Osteoblast (primary cell): Measurements from ENCODE around the gene TSPAN2. TPM values are rescaled to one million over a fixed set of nuclear protein-coding genes. Genes with fewer than 3 reads are reported as not detected.

Source experiments
- DNase-seq: peaks from one replicate; pipeline ENCODE4 v3.0.0; 2011; ENCODE audit warnings: low spot score, mixed read lengths; ENCODE audit not compliant: insufficient read length; ENCODE audit errors: missing footprints
- H2AFZ ChIP-seq: 2 replicates; pipeline ENCODE4 v1.6.0; 2011; ENCODE audit warnings: mild to moderate bottlenecking, low read length
- H3K27ac ChIP-seq: 2 replicates; pipeline ENCODE4 v1.5.1; 2011; ENCODE audit warnings: mild to moderate bottlenecking, low read depth, low read length, moderate library complexity
- H3K27me3 ChIP-seq: 2 replicates; pipeline ENCODE4 v1.6.0; 2012; ENCODE audit warnings: mild to moderate bottlenecking, control low read depth, inconsistent platforms, low read length, moderate library complexity; ENCODE audit not compliant: insufficient read depth
- H3K36me3 ChIP-seq: 2 replicates; pipeline ENCODE4 v1.5.1; 2011; ENCODE audit warnings: mild to moderate bottlenecking, low read length, control low read depth, moderate library complexity; ENCODE audit not compliant: insufficient read depth
- H3K4me1 ChIP-seq: 2 replicates; pipeline ENCODE4 v1.5.1; 2011; ENCODE audit warnings: mild to moderate bottlenecking, low read length, control low read depth, moderate library complexity; ENCODE audit not compliant: insufficient read depth
- H3K4me2 ChIP-seq: 2 replicates; pipeline ENCODE4 v1.6.0; 2011; ENCODE audit warnings: mild to moderate bottlenecking, low read length; ENCODE audit not compliant: insufficient read depth
- H3K4me3 ChIP-seq: fragments of 200-600 bp; sonication (generic); 3 replicates; pipeline ENCODE4 v1.5.1; 2012; ENCODE audit warnings: mild to moderate bottlenecking, low read length, inconsistent platforms; ENCODE audit not compliant: insufficient read depth
- H3K79me2 ChIP-seq: 2 replicates; pipeline ENCODE4 v1.6.0; 2012; ENCODE audit warnings: mild to moderate bottlenecking, low read length, control low read depth, inconsistent platforms; ENCODE audit not compliant: insufficient read depth
- H3K9me3 ChIP-seq: 2 replicates; pipeline ENCODE4 v1.5.1; 2011; ENCODE audit warnings: low read depth, low read length, control low read depth
- H4K20me1 ChIP-seq: 2 replicates; pipeline ENCODE4 v1.6.0; 2012; ENCODE audit warnings: mild to moderate bottlenecking, low read length, control low read depth; ENCODE audit not compliant: insufficient read depth
- total RNA-seq: library from RNA; depleted of rRNA; stranded (reverse); fragments of >200 nt; gene quantifications from 2 replicates; pipeline ENCODE4 v1.2.3, GENCODE V29; 2012
- TF ChIP-seq, protein P1 (sequence below): IDR thresholded peaks from 2 replicates; pipeline ENCODE4 v1.5.1; 2011; ENCODE audit warnings: mild to moderate bottlenecking, low read depth, low read length, moderate library complexity; ENCODE audit errors: extremely low read depth

Gene TSPAN2
- total RNA-seq, 1 donor, result 1.4 TPM

- no peaks in the 10 kb centered on the region for H3K27me3 ChIP-seq
- peaks cover 4% of the 10 kb centered on the region for H3K4me1 ChIP-seq
- no peaks in the 10 kb centered on the region for H3K79me2 ChIP-seq
- H3K27ac ChIP-seq, result no peak overlapping the region
- DNase-seq, result no peak
- no peak overlapping the region for H3K4me2 ChIP-seq
- H3K4me3 ChIP-seq, result no peak overlapping the region
- no peaks in the 10 kb centered on the region for H3K9me3 ChIP-seq
- no peaks in the 10 kb centered on the region for H3K36me3 ChIP-seq
- H4K20me1 ChIP-seq, result no peaks in the 10 kb centered on the region
- TF ChIP-seq, protein P1, sequence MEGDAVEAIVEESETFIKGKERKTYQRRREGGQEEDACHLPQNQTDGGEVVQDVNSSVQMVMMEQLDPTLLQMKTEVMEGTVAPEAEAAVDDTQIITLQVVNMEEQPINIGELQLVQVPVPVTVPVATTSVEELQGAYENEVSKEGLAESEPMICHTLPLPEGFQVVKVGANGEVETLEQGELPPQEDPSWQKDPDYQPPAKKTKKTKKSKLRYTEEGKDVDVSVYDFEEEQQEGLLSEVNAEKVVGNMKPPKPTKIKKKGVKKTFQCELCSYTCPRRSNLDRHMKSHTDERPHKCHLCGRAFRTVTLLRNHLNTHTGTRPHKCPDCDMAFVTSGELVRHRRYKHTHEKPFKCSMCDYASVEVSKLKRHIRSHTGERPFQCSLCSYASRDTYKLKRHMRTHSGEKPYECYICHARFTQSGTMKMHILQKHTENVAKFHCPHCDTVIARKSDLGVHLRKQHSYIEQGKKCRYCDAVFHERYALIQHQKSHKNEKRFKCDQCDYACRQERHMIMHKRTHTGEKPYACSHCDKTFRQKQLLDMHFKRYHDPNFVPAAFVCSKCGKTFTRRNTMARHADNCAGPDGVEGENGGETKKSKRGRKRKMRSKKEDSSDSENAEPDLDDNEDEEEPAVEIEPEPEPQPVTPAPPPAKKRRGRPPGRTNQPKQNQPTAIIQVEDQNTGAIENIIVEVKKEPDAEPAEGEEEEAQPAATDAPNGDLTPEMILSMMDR, result no peak
- no peak overlapping the region for H2AFZ ChIP-seq
These were observed 38.2 kb upstream of the TSPAN2 start for GRCh38 chr1:115127539-115127938.

- no peaks in the 10 kb centered on the region for H4K20me1 ChIP-seq
- H3K36me3 ChIP-seq, result no peaks in the 10 kb centered on the region
- no peaks in the 10 kb centered on the region for H3K79me2 ChIP-seq
- H3K4me3 ChIP-seq, result no peak overlapping the region
- H3K27me3 ChIP-seq, result no peaks in the 10 kb centered on the region
- TF ChIP-seq, protein P1, result no peak
- H3K9me3 ChIP-seq, result peaks cover 3% of the 10 kb centered on the region
- no peak overlapping the region for H3K27ac ChIP-seq
- peaks cover 4% of the 10 kb centered on the region for H3K4me1 ChIP-seq
- no peak overlapping the region for H2AFZ ChIP-seq
- DNase-seq, result no peak
- no peak overlapping the region for H3K4me2 ChIP-seq
These were observed 37.2 kb upstream of the TSPAN2 start for GRCh38 chr1:115126516-115126915.

DNA sequence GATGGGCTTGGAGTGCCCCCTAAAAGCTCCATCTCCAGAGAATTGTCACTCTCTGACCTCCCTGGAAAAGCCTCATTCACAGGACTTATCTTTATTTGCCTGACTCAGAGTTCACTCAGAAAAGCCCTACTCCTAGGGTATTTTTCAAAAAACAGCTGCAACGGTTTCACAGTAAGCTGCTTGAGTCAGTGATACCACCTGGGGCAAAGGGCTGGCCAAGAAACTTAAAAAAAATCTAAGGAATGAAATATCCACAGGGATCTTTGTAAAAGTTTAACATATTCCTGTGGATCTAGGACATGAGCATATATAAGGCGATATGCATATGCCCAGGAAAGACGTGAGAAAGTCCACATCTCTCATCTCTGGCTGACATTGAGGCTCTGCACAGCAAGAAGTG lies 33.8 kb upstream of the TSPAN2 start:
- Histone ChIP-seq H2AFZ (no peak overlapping the region), H3K36me3 (no peaks in the 10 kb centered on the region), H3K4me2 (no peak overlapping the region), H3K27me3 (no peaks in the 10 kb centered on the region), H3K79me2 (no peaks in the 10 kb centered on the region), H3K4me3 (no peak overlapping the region), H3K4me1 (peaks cover 4% of the 10 kb centered on the region), H3K9me3 (peaks cover 3% of the 10 kb centered on the region), H4K20me1 (no peaks in the 10 kb centered on the region), H3K27ac (no peak overlapping the region)
- TF ChIP-seq, protein P1, result no peak
- DNase-seq, result no peak

DNA sequence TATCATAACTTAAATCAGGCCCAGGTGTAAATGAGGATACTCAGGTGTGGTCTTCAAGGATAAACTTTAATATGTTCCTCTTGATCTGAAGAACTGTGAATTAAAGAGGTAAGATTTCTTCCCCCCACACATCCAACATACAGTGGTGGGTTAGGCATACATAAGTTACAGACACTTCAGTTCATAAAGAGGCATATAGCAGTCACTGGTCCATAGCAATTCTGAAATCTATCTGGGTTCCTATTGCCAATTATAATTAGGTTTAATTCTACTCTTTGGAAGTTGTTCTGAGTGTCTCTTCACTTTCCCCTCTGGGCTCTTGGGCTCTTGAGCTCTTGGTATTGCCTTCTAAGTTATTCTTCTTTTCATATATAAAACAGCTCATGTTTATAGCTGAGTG lies 32.5 kb upstream of the TSPAN2 start:
- H3K27me3 ChIP-seq, result no peaks in the 10 kb centered on the region
- no peak overlapping the region for H3K27ac ChIP-seq
- TF ChIP-seq, protein P1, result no peak
- H3K4me2 ChIP-seq, result no peak overlapping the region
- peaks cover 4% of the 10 kb centered on the region for H3K4me1 ChIP-seq
- no peak for DNase-seq
- no peak overlapping the region for H2AFZ ChIP-seq
- H3K4me3 ChIP-seq, result no peak overlapping the region
- peaks cover 3% of the 10 kb centered on the region for H3K9me3 ChIP-seq
- no peaks in the 10 kb centered on the region for H3K79me2 ChIP-seq
- H3K36me3 ChIP-seq, result no peaks in the 10 kb centered on the region
- no peaks in the 10 kb centered on the region for H4K20me1 ChIP-seq
